ENCODE data around the gene ALDH18A1. TPM values are rescaled to one million over a fixed set of nuclear protein-coding genes. Genes with fewer than 3 reads are reported as not detected.

The ALDH18A1 gene
- total RNA-seq, 2 donors from 2014 or later: 35.8 to 39.4 TPM

GRCh38 chr10:95588025-95588424, 68.5 kb downstream of the ALDH18A1 start:
- no peak for TF ChIP-seq CTCF (IDR thresholded peaks at IDR 0.05)
- Histone ChIP-seq H3K4me3 (no peak overlapping the region), H3K9me3 (no peaks in the 10 kb centered on the region), H3K27me3 (replicated peaks; ENCODE audit: insufficient read depth) (no peaks in the 10 kb centered on the region), H3K36me3 (no peaks in the 10 kb centered on the region), H3K4me1 (ENCODE audit: control insufficient read depth in 1 of 2, low read depth in 2 of 2) (no peaks in the 10 kb centered on the region), H3K27ac (no peak overlapping the region)
- ATAC-seq (ENCODE audit: insufficient number of reproducible peaks, low FRiP score, low read depth): no peak
- no peak for DNase-seq (ENCODE audit: low spot score)

GRCh38 chr10:95579835-95580535, 76.5 kb downstream of the ALDH18A1 start:
- Histone ChIP-seq H3K27me3 (replicated peaks; ENCODE audit: insufficient read depth) (no peaks in the 10 kb centered on the region), H3K4me3 (no peak overlapping the region), H3K36me3 (no peaks in the 10 kb centered on the region), H3K4me1 (ENCODE audit: control insufficient read depth in 1 of 2, low read depth in 2 of 2) (peaks cover 3 to 12% of the 10 kb centered on the region in 2 donors), H3K9me3 (no peaks in the 10 kb centered on the region), H3K27ac (no peak overlapping the region)
- DNase-seq (ENCODE audit: low spot score) (no peak), ATAC-seq (ENCODE audit: insufficient number of reproducible peaks, low FRiP score, low read depth) (no peak)
- TF ChIP-seq CTCF (IDR thresholded peaks at IDR 0.05): no peak

DNA sequence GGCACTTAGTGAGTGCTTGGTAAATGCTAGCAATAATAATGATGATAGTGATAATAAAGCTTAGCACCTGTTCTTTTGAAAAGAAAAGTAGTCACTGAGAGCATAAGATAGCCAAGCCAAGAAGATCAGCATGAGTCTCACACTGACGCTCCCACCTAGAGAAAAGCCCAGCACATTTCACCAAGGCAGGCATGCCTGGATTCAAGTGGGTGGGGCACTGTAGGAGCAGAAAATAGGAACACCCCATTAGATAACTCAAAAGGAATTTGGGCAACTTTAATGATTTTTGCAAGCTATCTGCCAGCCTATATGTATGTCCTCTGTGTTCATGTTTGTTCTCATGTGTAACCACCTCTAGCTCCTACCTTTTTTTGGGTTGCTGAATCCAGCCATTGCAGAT, 77.2 kb downstream of the ALDH18A1 start:
- Histone ChIP-seq H3K27me3 (replicated peaks; ENCODE audit: insufficient read depth) (no peaks in the 10 kb centered on the region), H3K4me1 (ENCODE audit: control insufficient read depth in 1 of 2, low read depth in 2 of 2) (peaks cover 3 to 12% of the 10 kb centered on the region in 2 donors), H3K36me3 (no peaks in the 10 kb centered on the region), H3K4me3 (no peak overlapping the region), H3K9me3 (no peaks in the 10 kb centered on the region), H3K27ac (no peak overlapping the region)
- ATAC-seq (ENCODE audit: insufficient number of reproducible peaks, low FRiP score, low read depth) (no peak), DNase-seq (ENCODE audit: low spot score) (no peak)
- no peak for TF ChIP-seq CTCF (IDR thresholded peaks at IDR 0.05)

DNA sequence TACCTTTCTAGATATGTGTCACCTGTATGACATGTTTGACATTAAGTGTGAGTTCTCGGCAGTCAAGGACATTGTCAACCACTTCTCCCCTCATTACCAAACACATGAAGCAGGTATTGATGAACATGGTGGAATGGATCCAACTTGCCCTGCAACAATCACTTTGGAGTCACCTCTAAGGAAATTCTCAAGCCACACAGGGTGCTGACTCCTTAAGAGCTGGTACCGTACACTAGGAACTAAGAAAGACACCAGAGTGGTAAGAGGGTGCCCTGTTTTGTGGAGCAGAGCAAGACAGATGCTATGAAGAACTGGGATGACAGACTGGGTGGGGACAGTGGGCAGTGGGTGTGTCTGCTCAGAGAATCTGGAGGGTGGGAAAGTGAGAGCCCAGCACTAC, 77.9 kb downstream of the ALDH18A1 start:
- no peak for TF ChIP-seq CTCF (IDR thresholded peaks at IDR 0.05)
- DNase-seq (ENCODE audit: low spot score) (no peak), ATAC-seq (ENCODE audit: insufficient number of reproducible peaks, low FRiP score, low read depth) (no peak)
- Histone ChIP-seq H3K27me3 (replicated peaks; ENCODE audit: insufficient read depth) (no peaks in the 10 kb centered on the region), H3K9me3 (no peaks in the 10 kb centered on the region), H3K4me1 (ENCODE audit: control insufficient read depth in 1 of 2, low read depth in 2 of 2) (peaks cover 3 to 12% of the 10 kb centered on the region in 2 donors), H3K36me3 (no peaks in the 10 kb centered on the region), H3K4me3 (no peak overlapping the region), H3K27ac (no peak overlapping the region)

GRCh38 chr10:95574649-95575365, 81.7 kb downstream of the ALDH18A1 start:
- Histone ChIP-seq H3K36me3 (no peaks in the 10 kb centered on the region), H3K27ac (no peak overlapping the region), H3K4me1 (ENCODE audit: control insufficient read depth in 1 of 2, low read depth in 2 of 2) (peaks cover 3 to 7% of the 10 kb centered on the region in 2 donors), H3K27me3 (replicated peaks; ENCODE audit: insufficient read depth) (no peaks in the 10 kb centered on the region), H3K4me3 (no peak overlapping the region), H3K9me3 (no peaks in the 10 kb centered on the region)
- TF ChIP-seq CTCF (IDR thresholded peaks at IDR 0.05): no peak
- ATAC-seq (ENCODE audit: insufficient number of reproducible peaks, low FRiP score, low read depth): no peak
- no peak for DNase-seq (ENCODE audit: low spot score)

Measured in thoracic aorta (tissue), 2 donors.